Bronchial epithelial cell (primary cell): ENCODE data around the gene SDCCAG8. TPM values are rescaled to one million over a fixed set of nuclear protein-coding genes. Genes with fewer than 3 reads are reported as not detected.

Source experiments
- DNase-seq: peaks from one replicate; pipeline ENCODE4 v3.0.0-alpha.2; 2010; ENCODE audit warnings: low read depth
- FAIRE-seq: peaks from 2 replicates; lab custom pipeline; 2011; peaks lifted over from hg19 to GRCh38; lab: Jason Lieb, UNC
- H3K27me3 ChIP-seq: 2 replicates; pipeline ENCODE4 v1.5.1; 2011; ENCODE audit warnings: low read length; ENCODE audit not compliant: control insufficient read depth, insufficient read depth
- H3K36me3 ChIP-seq: 2 replicates; pipeline ENCODE4 v1.5.1; 2011; ENCODE audit warnings: low read length; ENCODE audit not compliant: control insufficient read depth, insufficient read depth
- H3K4me3 ChIP-seq: 2 replicates; pipeline ENCODE4 v1.5.1; 2011; ENCODE audit warnings: mild to moderate bottlenecking, low read depth, low read length, control low read depth
- total RNA-seq: library from RNA; depleted of rRNA; stranded (reverse); fragments of >200 nt; gene quantifications from 2 replicates; pipeline ENCODE4 v1.2.1, GENCODE V29; 2014
- TF ChIP-seq, protein P1 (sequence below): IDR thresholded peaks from 2 replicates; pipeline ENCODE4 v1.5.1; 2011; ENCODE audit warnings: mild to moderate bottlenecking, moderate library complexity, low read length, control low read depth, inconsistent platforms; ENCODE audit not compliant: insufficient read depth, severe bottlenecking

Gene SDCCAG8
- total RNA-seq, 1 donor from 2014 or later: 32.4 TPM

DNA sequence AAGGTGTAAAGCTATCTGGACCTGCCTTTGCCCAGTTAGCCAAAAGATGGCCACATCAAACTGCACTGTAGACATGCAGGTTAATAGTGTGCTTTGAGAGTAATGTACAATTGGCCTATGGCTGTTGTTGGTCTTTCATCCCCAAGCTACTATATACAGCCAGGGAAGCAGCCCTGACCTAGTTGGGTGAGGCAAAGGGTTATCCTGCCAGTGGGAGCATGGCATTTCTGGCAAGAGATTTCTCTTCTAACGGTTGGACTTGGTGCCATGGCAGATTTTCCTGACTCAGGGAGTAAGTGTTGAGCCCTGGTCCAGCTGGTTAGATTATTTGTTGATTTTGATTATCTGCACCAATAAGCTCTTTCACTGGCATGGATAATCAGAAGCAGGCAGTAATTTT lies 119.8 kb downstream of the SDCCAG8 start:
- TF ChIP-seq, protein P1, sequence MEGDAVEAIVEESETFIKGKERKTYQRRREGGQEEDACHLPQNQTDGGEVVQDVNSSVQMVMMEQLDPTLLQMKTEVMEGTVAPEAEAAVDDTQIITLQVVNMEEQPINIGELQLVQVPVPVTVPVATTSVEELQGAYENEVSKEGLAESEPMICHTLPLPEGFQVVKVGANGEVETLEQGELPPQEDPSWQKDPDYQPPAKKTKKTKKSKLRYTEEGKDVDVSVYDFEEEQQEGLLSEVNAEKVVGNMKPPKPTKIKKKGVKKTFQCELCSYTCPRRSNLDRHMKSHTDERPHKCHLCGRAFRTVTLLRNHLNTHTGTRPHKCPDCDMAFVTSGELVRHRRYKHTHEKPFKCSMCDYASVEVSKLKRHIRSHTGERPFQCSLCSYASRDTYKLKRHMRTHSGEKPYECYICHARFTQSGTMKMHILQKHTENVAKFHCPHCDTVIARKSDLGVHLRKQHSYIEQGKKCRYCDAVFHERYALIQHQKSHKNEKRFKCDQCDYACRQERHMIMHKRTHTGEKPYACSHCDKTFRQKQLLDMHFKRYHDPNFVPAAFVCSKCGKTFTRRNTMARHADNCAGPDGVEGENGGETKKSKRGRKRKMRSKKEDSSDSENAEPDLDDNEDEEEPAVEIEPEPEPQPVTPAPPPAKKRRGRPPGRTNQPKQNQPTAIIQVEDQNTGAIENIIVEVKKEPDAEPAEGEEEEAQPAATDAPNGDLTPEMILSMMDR: no peak
- FAIRE-seq: no peak
- H3K36me3 ChIP-seq: no peaks in the 10 kb centered on the region
- no peak overlapping the region for H3K4me3 ChIP-seq
- no peaks in the 10 kb centered on the region for H3K27me3 ChIP-seq
- no peak for DNase-seq

DNA sequence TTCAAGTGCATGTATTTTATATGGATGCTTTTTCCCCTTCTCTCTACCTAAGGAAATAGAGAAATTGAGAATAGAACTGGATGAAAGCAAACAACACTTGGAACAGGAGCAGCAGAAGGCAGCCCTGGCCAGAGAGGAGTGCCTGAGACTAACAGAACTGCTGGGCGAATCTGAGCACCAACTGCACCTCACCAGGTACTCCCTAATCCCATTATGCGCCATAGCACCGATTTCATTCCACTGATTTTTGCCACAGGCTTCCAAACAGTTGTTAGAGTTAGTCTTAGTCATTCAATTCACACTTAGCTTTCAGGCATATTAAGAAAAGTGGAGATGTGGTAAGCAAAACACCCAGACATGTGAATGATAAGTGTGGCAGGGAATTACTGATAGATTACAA lies 122.8 kb downstream of the SDCCAG8 start:
- DNase-seq (no peak), FAIRE-seq (no peak)
- Histone ChIP-seq H3K4me3 (no peak overlapping the region), H3K27me3 (no peaks in the 10 kb centered on the region), H3K36me3 (no peaks in the 10 kb centered on the region)
- TF ChIP-seq, protein P1: no peak

DNA sequence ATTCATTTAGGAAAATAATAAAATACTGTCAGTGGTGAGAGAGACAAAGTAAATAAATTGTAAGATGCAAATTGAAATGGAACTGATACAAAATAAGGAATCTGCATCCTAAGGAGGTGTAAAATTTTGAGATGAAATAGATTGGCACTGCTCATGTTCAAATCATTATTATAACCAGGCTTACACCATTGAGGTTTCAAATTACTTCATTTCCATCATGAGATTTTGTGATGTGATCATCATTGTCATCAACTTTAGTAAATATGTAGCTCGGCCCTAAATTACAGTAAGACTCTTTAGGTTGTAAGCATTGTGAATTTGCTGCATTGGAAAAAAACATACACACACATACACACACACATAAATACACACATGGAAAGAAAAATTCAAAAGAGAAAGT lies 123.4 kb downstream of the SDCCAG8 start:
- no peak for DNase-seq
- Histone ChIP-seq H3K27me3 (no peaks in the 10 kb centered on the region), H3K36me3 (no peaks in the 10 kb centered on the region), H3K4me3 (no peak overlapping the region)
- FAIRE-seq: no peak
- TF ChIP-seq, protein P1: no peak

DNA sequence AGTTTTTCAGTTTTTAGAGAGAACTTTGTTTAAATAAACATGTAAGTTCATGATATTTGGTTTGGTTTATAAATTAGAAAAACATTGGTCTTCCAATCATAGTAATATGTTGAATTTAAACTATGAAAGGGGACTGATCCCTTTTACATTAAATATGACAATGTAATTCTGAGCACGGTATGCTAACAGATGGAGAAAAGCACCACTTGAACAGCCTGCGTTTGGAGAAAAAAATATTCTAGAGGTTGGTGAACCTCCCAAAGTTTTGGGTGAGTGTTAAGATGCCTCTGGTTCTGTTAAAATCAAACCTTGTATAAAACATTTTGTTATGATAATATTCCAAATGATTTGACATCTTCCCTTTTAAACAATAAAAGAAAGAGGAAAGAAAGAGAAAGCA lies 123.9 kb downstream of the SDCCAG8 start:
- no peaks in the 10 kb centered on the region for H3K27me3 ChIP-seq
- FAIRE-seq (no peak), DNase-seq (no peak)
- TF ChIP-seq, protein P1: no peak
- H3K36me3 ChIP-seq: no peaks in the 10 kb centered on the region
- no peak overlapping the region for H3K4me3 ChIP-seq

DNA sequence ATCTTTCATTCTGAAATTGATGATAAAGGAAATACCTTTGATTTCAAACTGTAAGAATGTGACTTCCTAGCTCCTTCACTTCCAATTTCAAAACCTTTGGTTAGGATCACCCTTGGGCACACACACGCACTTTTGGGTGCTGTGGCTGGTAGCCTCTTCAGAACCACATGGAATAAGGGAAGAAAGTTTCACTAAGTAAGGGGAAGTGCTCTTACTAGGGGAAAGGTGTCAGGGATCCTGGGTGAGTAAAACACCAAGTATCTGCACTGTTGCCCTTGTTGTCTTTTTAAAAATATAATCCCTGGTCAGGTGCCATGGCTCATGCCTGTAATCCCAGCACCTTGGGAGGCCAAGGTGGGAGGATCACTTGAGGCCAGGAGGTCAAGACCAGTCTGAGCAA lies 132.4 kb downstream of the SDCCAG8 start:
- Histone ChIP-seq H3K36me3 (peaks cover 3% of the 10 kb centered on the region), H3K4me3 (no peak overlapping the region), H3K27me3 (no peaks in the 10 kb centered on the region)
- DNase-seq (no peak), FAIRE-seq (no peak)
- TF ChIP-seq, protein P1: no peak

DNA sequence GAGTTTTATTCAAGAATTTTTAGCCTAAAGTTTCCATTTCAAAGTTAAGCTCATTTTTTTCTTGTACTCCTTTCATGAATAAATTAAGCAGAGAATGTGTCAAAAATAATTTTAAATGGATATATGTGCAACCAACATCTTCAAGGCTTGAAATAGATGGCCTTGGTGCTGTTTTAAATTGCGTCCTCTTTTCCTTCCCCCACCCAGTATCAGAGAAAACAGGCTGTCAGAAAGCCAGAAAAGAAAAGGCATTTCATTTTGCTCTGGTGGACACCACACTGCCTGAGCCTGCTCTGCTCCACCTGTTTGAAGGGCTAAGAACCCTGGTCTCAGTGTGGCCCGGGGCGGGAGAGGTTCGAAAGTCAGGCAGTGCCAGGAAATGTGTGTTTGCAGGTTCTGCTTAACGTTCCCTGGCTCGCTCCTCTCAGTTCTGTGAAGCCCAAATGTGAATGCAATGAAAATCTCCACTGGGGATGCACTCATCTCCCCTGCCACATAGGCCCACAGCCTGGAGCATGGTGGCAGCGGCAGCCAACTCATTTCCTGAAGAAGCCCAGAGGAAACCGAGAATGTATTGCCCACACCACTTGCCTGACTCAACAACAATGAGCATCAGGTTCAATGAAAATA lies 134.4 kb downstream of the SDCCAG8 start:
- FAIRE-seq (no peak), DNase-seq (no peak)
- Histone ChIP-seq H3K36me3 (peaks cover 3% of the 10 kb centered on the region), H3K4me3 (no peak overlapping the region), H3K27me3 (no peaks in the 10 kb centered on the region)
- TF ChIP-seq, protein P1: no peak
